ENCODE measurements around the gene CPE. TPM values are rescaled to one million over a fixed set of nuclear protein-coding genes. Genes with fewer than 3 reads are reported as not detected.

Gene CPE
- 100 to 1,000 TPM; 395 to 458 TPM for total RNA-seq

GRCh38 chr4:165378745-165379677 lies at the start of gene CPE:
Gene CPE (plus strand): TSS chr4:165379008. CDS start chr4:165379222, 214 bp downstream.
- H3K9me3 ChIP-seq: no peaks in the 10 kb centered on the region
- ATAC-seq (ENCODE audit: insufficient number of reproducible peaks, low FRiP score, low read depth): peak; percentile 95
- H3K27me3 ChIP-seq (replicated peaks; ENCODE audit: insufficient read depth): no peaks in the 10 kb centered on the region
- peak within 1 kb of the TSS; percentile 81 for H3K4me3 ChIP-seq
- TF ChIP-seq CTCF (IDR thresholded peaks at IDR 0.05): peak; percentile 76
- H3K4me1 ChIP-seq (ENCODE audit: control insufficient read depth in 1 of 2, low read depth in 2 of 2): peaks cover 5 to 43% of the 10 kb centered on the region in 2 donors
- H3K36me3 ChIP-seq: no peaks in the 10 kb centered on the region
- peak within 1 kb of the TSS; percentile 83 to 86 for H3K27ac ChIP-seq
- peak; percentile 29 for DNase-seq (ENCODE audit: low spot score)

- no peak overlapping the region for H3K4me3 ChIP-seq
Measured at GRCh38 chr4:165330071-165330470, 48.7 kb upstream of the CPE start.

GRCh38 chr4:165330666-165331065 lies 48.1 kb upstream of the CPE start:
- no peaks in the 10 kb centered on the region for H3K27me3 ChIP-seq (replicated peaks; ENCODE audit: insufficient read depth)
- no peaks in the 10 kb centered on the region for H3K36me3 ChIP-seq
- H3K27ac ChIP-seq: no peak overlapping the region
- no peak for ATAC-seq (ENCODE audit: insufficient number of reproducible peaks, low FRiP score, low read depth)
- H3K9me3 ChIP-seq: no peaks in the 10 kb centered on the region
- no peak for DNase-seq (ENCODE audit: low spot score)
- H3K4me1 ChIP-seq (ENCODE audit: control insufficient read depth in 1 of 2, low read depth in 2 of 2): peaks cover 7 to 42% of the 10 kb centered on the region in 2 donors
- no peak for TF ChIP-seq CTCF (IDR thresholded peaks at IDR 0.05)
- H3K4me3 ChIP-seq: no peak overlapping the region

More at GRCh38 chr4:165330071-165330470, 48.7 kb upstream of the CPE start:
- H3K36me3 ChIP-seq: no peaks in the 10 kb centered on the region
- TF ChIP-seq CTCF (IDR thresholded peaks at IDR 0.05): no peak
- H3K9me3 ChIP-seq: no peaks in the 10 kb centered on the region
- H3K4me1 ChIP-seq (ENCODE audit: control insufficient read depth in 1 of 2, low read depth in 2 of 2): peaks cover 7 to 42% of the 10 kb centered on the region in 2 donors
- H3K27me3 ChIP-seq (replicated peaks; ENCODE audit: insufficient read depth): no peaks in the 10 kb centered on the region
- H3K27ac ChIP-seq: no peak overlapping the region
- DNase-seq (ENCODE audit: low spot score): no peak
- ATAC-seq (ENCODE audit: insufficient number of reproducible peaks, low FRiP score, low read depth): no peak

- Histone ChIP-seq H3K27me3 (replicated peaks; ENCODE audit: insufficient read depth) (no peaks in the 10 kb centered on the region), H3K4me3 (no peak overlapping the region), H3K4me1 (ENCODE audit: control insufficient read depth in 1 of 2, low read depth in 2 of 2) (peaks cover 4 to 40% of the 10 kb centered on the region in 2 donors), H3K36me3 (no peaks in the 10 kb centered on the region), H3K9me3 (no peaks in the 10 kb centered on the region), H3K27ac (no peak overlapping the region)
- TF ChIP-seq CTCF (IDR thresholded peaks at IDR 0.05): no peak
- DNase-seq (ENCODE audit: low spot score) (no peak), ATAC-seq (ENCODE audit: insufficient number of reproducible peaks, low FRiP score, low read depth) (no peak)
Measured at GRCh38 chr4:165331359-165331758, 47.4 kb upstream of the CPE start.

GRCh38 chr4:165331823-165332222 lies 47.0 kb upstream of the CPE start:
- Histone ChIP-seq H3K27ac (no peak overlapping the region), H3K36me3 (no peaks in the 10 kb centered on the region), H3K4me1 (ENCODE audit: control insufficient read depth in 1 of 2, low read depth in 2 of 2) (peaks cover 6 to 42% of the 10 kb centered on the region in 2 donors), H3K4me3 (no peak overlapping the region), H3K27me3 (replicated peaks; ENCODE audit: insufficient read depth) (no peaks in the 10 kb centered on the region), H3K9me3 (no peaks in the 10 kb centered on the region)
- ATAC-seq (ENCODE audit: insufficient number of reproducible peaks, low FRiP score, low read depth) (no peak), DNase-seq (ENCODE audit: low spot score) (no peak)
- no peak for TF ChIP-seq CTCF (IDR thresholded peaks at IDR 0.05)
